ENCODE data around the gene PEX26. TPM values are rescaled to one million over a fixed set of nuclear protein-coding genes. Genes with fewer than 3 reads are reported as not detected.

Gene PEX26
- total and polyA plus RNA-seq, 9 of the 15 experiments (the other 6 are each of a cell fraction or from before 2014, with no cell fraction given): 0.35 to 39.6 (median 17.4) TPM

DNA sequence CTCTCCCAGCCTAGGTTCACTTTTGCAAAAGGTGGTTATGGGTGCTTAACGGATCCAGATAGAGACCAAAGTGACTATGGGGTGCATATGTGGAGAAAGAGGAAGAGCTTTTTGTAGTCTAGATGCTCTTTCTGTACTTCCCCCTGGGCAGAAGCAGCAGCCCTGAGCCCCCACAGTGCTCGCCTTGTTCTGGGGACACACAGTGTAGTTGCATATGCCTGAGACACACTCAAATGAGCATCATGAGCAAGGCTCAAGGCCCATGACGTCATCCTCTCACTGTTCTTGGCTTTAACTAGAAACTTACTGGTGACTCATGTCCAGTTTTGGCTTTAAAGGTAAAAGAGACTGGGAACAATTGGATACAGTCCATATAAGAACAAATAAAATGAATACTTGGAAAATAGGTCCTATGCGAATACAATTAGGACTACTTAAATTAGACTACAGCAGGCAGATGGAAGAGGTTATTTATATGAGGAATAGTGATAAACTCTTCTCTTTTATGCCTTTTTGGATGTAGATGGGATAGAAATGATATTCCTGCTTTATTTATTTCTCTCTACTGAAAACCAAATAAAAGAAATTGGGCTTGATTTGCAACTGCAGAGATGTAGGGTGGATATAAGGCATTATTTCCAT, 20.1 kb upstream of the PEX26 start (continued):
- TF ChIP-seq SPI1 (IDR thresholded peaks at IDR 0.05; ENCODE audit: borderline replicate concordance, low read depth, low read length): peak; percentile 66; the same call in 1 of the 2 replicates
- TF ChIP-seq ATF1 (CRISPR knock-in tag; IDR thresholded peaks at IDR 0.05): no peak
- TF ChIP-seq ATF1 (tag; IDR thresholded peaks at IDR 0.05): peak; percentile 87
- TF ChIP-seq CBX1 (IDR thresholded peaks at IDR 0.05; ENCODE audit: low read depth): no peak
- TF ChIP-seq JUN (IDR thresholded peaks at IDR 0.05; ENCODE audit: borderline replicate concordance, low read depth, low read length): peak; percentile 90
- no peak for TF ChIP-seq JUN (CRISPR knock-in tag; IDR thresholded peaks at IDR 0.05; ENCODE audit: borderline replicate concordance)

DNA sequence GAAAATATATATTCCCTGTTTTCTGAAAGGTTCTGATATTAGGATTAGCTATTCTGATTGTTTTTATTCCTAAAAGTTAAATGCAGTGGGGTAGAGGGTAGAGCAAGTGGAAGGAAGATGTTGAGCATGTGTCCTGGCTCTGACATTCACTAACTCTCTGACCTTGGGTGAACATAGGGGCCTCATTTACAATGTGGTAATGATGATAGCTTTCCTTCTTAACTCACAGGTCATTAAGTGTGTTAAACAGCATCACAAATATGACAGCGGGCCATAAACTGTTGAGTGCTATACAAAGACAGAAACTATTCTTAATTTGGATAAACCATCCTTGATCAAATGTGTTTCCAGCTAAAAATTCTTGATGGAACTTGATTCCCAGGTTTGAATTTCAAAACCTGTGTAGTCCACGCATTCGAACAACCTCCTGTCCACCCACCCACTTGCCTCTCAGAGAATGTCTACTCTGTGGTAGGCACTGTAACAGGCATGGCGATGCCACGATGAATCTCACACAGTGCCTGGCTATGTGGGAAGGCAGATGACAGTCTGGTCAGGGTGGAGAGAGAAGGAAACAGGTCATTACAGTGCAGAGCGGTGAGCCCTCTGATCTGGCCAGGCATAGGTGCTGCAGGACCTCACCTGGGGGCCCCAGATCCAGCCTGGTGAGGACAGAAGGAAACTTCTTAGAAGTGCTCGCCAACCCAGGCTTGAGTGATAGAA, 19.3 kb upstream of the PEX26 start:
- H3K79me2 ChIP-seq (ENCODE audit: control insufficient read depth, insufficient read depth, low read length): no peaks in the 10 kb centered on the region
- H3K27me3 ChIP-seq (ENCODE audit: control insufficient read depth in 2 of 2, insufficient read depth in 2 of 2, low read length in 2 of 2): peaks cover 27 to 28% of the 10 kb centered on the region in 2 experiments
- FAIRE-seq (no peak), ATAC-seq (no peak), DNase-seq (ENCODE audit: extremely low read depth in 1 of 4, low spot score in 3 of 4) (no peak)
- no peak overlapping the region for H3K4me3 ChIP-seq
- no peak overlapping the region for H3K4me2 ChIP-seq (ENCODE audit: insufficient read depth, low read length)
- no peak overlapping the region for H2AFZ ChIP-seq (ENCODE audit: low read depth, low read length)
- H3K4me1 ChIP-seq (replicated peaks in 1 of 2; ENCODE audit: control insufficient read depth in 2 of 2, insufficient read depth in 2 of 2, low read length in 2 of 2): peaks cover 11 to 16% of the 10 kb centered on the region in 2 experiments; a peak in 4 of 5 replicates
- ChIA-PET POLR2A (interaction anchor here (0.9 to 1.7 kb wide), 2 partner anchors 10 to 11 kb away, joined by 3 to 6 read pairs; no protein-coding TSS in a partner anchor), CTCF (ENCODE audit: low intra/inter-chr PET ratio) (no interaction called here)
- intact Hi-C loops (cut with micrococcal nuclease) (no loop called here), in situ Hi-C loops (cut with MboI) (no loop called here)
- H3K27ac ChIP-seq (ENCODE audit: extremely low read depth, low read depth, low read length): no peak overlapping the region
- WGBS (ENCODE audit: insufficient coverage, low coverage, missing lambda C conversion rate): under 1% methylated on average over 7 of the region's 7 CpGs
- H3K36me3 ChIP-seq (ENCODE audit: control insufficient read depth, insufficient read depth, low read length): no peaks in the 10 kb centered on the region
- BruUV-seq (replicated peaks): no TSS peak
- H3K9me1 ChIP-seq (ENCODE audit: control insufficient read depth, insufficient read depth, low read length): no peaks in the 10 kb centered on the region
- no peaks in the 10 kb centered on the region for H4K20me1 ChIP-seq (replicated peaks; ENCODE audit: control insufficient read depth, insufficient read depth, low read length)
- no peak overlapping the region for H3K9ac ChIP-seq (ENCODE audit: insufficient read depth in 1 of 2, low read depth in 2 of 2, low read length in 2 of 2)
- H3K9me3 ChIP-seq (replicated peaks; ENCODE audit: control insufficient read depth, insufficient read depth, low read depth, low read length): no peaks in the 10 kb centered on the region
- no peak for TF ChIP-seq MAFF (IDR thresholded peaks at IDR 0.05; ENCODE audit: low read length)
- TF ChIP-seq SIX5 (IDR thresholded peaks at IDR 0.05; ENCODE audit: borderline replicate concordance in 1 of 2, insufficient read depth in 1 of 2, low read depth in 1 of 2, low read length in 2 of 2): no peak
- no peak for TF ChIP-seq CHD2 (IDR thresholded peaks at IDR 0.05; ENCODE audit: low read depth, low read length)
- TF ChIP-seq E2F6 (IDR thresholded peaks at IDR 0.05; ENCODE audit: borderline replicate concordance in 1 of 2, extremely low read depth in 1 of 2, insufficient read depth in 1 of 2, insufficient read length in 1 of 2, low read depth in 1 of 2, low read length in 1 of 2, poor library complexity in 1 of 2, severe bottlenecking in 1 of 2): no peak
- TF ChIP-seq, protein P1, sequence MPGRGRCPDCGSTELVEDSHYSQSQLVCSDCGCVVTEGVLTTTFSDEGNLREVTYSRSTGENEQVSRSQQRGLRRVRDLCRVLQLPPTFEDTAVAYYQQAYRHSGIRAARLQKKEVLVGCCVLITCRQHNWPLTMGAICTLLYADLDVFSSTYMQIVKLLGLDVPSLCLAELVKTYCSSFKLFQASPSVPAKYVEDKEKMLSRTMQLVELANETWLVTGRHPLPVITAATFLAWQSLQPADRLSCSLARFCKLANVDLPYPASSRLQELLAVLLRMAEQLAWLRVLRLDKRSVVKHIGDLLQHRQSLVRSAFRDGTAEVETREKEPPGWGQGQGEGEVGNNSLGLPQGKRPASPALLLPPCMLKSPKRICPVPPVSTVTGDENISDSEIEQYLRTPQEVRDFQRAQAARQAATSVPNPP (IDR thresholded peaks at IDR 0.05; ENCODE audit: borderline replicate concordance, insufficient read depth, insufficient read length): no peak
- TF ChIP-seq, protein P2, sequence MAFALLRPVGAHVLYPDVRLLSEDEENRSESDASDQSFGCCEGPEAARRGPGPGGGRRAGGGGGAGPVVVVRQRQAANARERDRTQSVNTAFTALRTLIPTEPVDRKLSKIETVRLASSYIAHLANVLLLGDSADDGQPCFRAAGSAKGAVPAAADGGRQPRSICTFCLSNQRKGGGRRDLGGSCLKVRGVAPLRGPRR (CRISPR knock-in tag; IDR thresholded peaks at IDR 0.05): no peak
- TF ChIP-seq ZNF707 (CRISPR knock-in tag; conservative IDR thresholded peaks at IDR 0.05): no peak
- no peak for TF ChIP-seq RBFOX2 (IDR thresholded peaks at IDR 0.05; ENCODE audit: low read depth, low read length)
- no peak for TF ChIP-seq NELFE (IDR thresholded peaks at IDR 0.05; ENCODE audit: insufficient read depth, insufficient read length)
- no peak for TF ChIP-seq DNMT1 (IDR thresholded peaks at IDR 0.05)
- TF ChIP-seq SMAD1 (IDR thresholded peaks at IDR 0.05; ENCODE audit: low read depth, low read length, partially characterized antibody): no peak
- TF ChIP-seq GATAD2A (IDR thresholded peaks at IDR 0.05): no peak
